Epithelial cell of proximal tubule (primary cell): Measurements from ENCODE around the gene LYVE1. TPM values are rescaled to one million over a fixed set of nuclear protein-coding genes. Genes with fewer than 3 reads are reported as not detected.

Experiments used
- DNase-seq: peaks from one replicate; pipeline ENCODE4 v3.0.0-alpha.2; 2011; ENCODE audit warnings: low read depth
- H3K4me3 ChIP-seq: 2 replicates; pipeline ENCODE4 v1.5.1; 2011; ENCODE audit warnings: low read depth, mild to moderate bottlenecking, low read length
- CTCF ChIP-seq: conservative IDR thresholded peaks from 2 replicates; pipeline ENCODE4 v1.5.1; 2012; ENCODE audit warnings: low read depth, mild to moderate bottlenecking, low read length
- total RNA-seq: library from RNA; depleted of rRNA; stranded (reverse); fragments of >200 nt; gene quantifications from 2 replicates; pipeline ENCODE4 v1.2.3, GENCODE V29; 2015

LYVE1 gene
- total RNA-seq = 0.35 TPM in 1 of 2 replicates, not detected in the other

GRCh38 chr11:10568486-10568941 lies at the start of gene LYVE1:
Gene LYVE1 (minus strand): TSS chr11:10568665. CDS start chr11:10568532, 133 bp downstream.
- TF ChIP-seq CTCF = no peak
- no peak within 1 kb of the TSS for H3K4me3 ChIP-seq
- no peak for DNase-seq

- H3K4me3 ChIP-seq = no peak overlapping the region
- DNase-seq = no peak
- TF ChIP-seq CTCF = no peak
These were observed 49.1 kb upstream of the LYVE1 start for GRCh38 chr11:10617551-10617950.

GRCh38 chr11:10611979-10612862 lies 43.8 kb upstream of the LYVE1 start:
- H3K4me3 ChIP-seq = no peak overlapping the region
- no peak for DNase-seq
- TF ChIP-seq CTCF = no peak

- DNase-seq = no peak
- no peak for TF ChIP-seq CTCF
- no peak overlapping the region for H3K4me3 ChIP-seq
These were observed 41.2 kb upstream of the LYVE1 start for GRCh38 chr11:10609636-10610035.

- no peak for DNase-seq
- no peak for TF ChIP-seq CTCF
- H3K4me3 ChIP-seq = no peak overlapping the region
These were observed 40.1 kb upstream of the LYVE1 start for GRCh38 chr11:10608584-10608983.

- no peak for TF ChIP-seq CTCF
These were observed 39.1 kb upstream of the LYVE1 start for GRCh38 chr11:10607462-10608132.

More at GRCh38 chr11:10607462-10608132, 39.1 kb upstream of the LYVE1 start:
- no peak overlapping the region for H3K4me3 ChIP-seq
- DNase-seq = no peak
